Gastroesophageal sphincter (tissue), 3 donors: ENCODE data around the gene PRKAR2B.

Source experiments
- EP300 ChIP-seq: sonication (generic); formaldehyde crosslinking; IDR thresholded peaks from one replicate; pipeline ENCODE4 v1.6.1; 2017; ENCODE audit warnings: antibody characterized with exemption, mild to moderate bottlenecking
- POLR2A ChIP-seq, 2 donors: fragments of 450-650 bp; IDR thresholded peaks; one replicate each; pipeline ENCODE4 v1.6.1; 2017; ENCODE audit warnings: antibody characterized with exemption in 2 of 2, mild to moderate bottlenecking in 2 of 2, moderate library complexity in 1 of 2
- POLR2AphosphoS5 ChIP-seq: sonication (generic); formaldehyde crosslinking; IDR thresholded peaks from one replicate; pipeline ENCODE4 v1.6.1; 2017; ENCODE audit warnings: antibody characterized with exemption
- TF ChIP-seq, protein P1 (sequence below), 4 experiments: fragments of 200-600 bp in 2 of 4; fragments of 450-650 bp in 2 of 4; sonication (generic) in 1 of 4; IDR thresholded peaks; one replicate each; pipeline ENCODE4 v1.5.1; 2017 to 2019; ENCODE audit warnings: antibody characterized with exemption in 4 of 4, mild to moderate bottlenecking in 2 of 4, moderate library complexity in 2 of 4

DNA sequence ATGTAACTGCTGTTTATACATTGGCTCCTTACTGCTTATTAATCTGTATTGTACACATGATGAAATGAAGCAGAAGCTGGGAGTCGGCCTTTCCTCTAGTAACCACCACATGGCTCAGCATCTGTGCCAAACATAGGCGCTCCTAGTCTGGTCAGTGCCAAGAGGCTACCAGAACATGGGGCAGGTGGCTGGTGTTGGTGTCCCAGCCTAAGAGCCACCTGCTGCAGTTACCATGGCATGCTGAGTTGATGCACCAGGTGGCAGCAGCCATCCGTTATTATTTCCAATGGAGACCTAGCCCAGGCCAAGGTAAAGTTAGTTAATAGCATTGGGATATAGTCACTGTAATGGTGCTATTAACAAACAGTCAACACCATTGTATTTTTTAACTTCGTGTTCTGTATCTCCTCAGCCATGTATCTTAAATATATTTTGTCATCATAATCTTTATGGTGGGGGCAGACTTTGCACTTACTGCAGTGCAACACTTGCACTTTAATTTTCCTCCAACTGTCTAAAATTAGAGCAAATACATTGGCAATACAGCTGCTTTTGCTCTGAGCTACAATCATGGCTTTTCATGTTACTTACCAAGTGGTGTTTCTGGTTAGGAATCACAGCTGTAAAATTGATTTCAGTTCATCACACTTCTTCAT is 157.4 kb downstream of the PRKAR2B start:
- TF ChIP-seq, protein P1, sequence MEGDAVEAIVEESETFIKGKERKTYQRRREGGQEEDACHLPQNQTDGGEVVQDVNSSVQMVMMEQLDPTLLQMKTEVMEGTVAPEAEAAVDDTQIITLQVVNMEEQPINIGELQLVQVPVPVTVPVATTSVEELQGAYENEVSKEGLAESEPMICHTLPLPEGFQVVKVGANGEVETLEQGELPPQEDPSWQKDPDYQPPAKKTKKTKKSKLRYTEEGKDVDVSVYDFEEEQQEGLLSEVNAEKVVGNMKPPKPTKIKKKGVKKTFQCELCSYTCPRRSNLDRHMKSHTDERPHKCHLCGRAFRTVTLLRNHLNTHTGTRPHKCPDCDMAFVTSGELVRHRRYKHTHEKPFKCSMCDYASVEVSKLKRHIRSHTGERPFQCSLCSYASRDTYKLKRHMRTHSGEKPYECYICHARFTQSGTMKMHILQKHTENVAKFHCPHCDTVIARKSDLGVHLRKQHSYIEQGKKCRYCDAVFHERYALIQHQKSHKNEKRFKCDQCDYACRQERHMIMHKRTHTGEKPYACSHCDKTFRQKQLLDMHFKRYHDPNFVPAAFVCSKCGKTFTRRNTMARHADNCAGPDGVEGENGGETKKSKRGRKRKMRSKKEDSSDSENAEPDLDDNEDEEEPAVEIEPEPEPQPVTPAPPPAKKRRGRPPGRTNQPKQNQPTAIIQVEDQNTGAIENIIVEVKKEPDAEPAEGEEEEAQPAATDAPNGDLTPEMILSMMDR (IDR thresholded peaks at IDR 0.05) = peak in 3 of 4 experiments; percentile 20 to 35 (median 29)
- TF ChIP-seq POLR2AphosphoS5 = no peak
- no peak for TF ChIP-seq POLR2A (IDR thresholded peaks at IDR 0.05)
- TF ChIP-seq EP300 = no peak
